ENCODE data around the gene FARS2. TPM values are rescaled to one million over a fixed set of nuclear protein-coding genes. Genes with fewer than 3 reads are reported as not detected.

FARS2 gene
- total RNA-seq, 1 experiment from 2014 or later: 15.0 TPM

- no peak for ATAC-seq
- Mint-ChIP-seq H3K4me1 (peaks cover 3% of the 10 kb centered on the region; the same call in 1 of the 2 replicates), H3K4me3 (no peak overlapping the region), H3K9me3 (peaks cover 16% of the 10 kb centered on the region), H3K27me3 (ENCODE audit: low read depth) (no peaks in the 10 kb centered on the region), H3K27ac (no peak overlapping the region), H3K36me3 (peaks cover 11% of the 10 kb centered on the region)
- no peak for DNase-seq (ENCODE audit: low spot score)
- ChIA-PET POLR2A (no interaction called here), CTCF (interaction anchor here (0.9 kb wide), 1 partner anchor 315 kb away, joined by 3 read pairs; no protein-coding TSS in a partner anchor)
- TF ChIP-seq EMX1 (CRISPR knock-in tag; IDR thresholded peaks at IDR 0.05): no peak
- TF ChIP-seq CTCF (IDR thresholded peaks at IDR 0.05): no peak
- no peak for TF ChIP-seq ESRRA (CRISPR knock-in tag; IDR thresholded peaks at IDR 0.05; ENCODE audit: borderline replicate concordance)
- no peak for TF ChIP-seq HMGA2 (CRISPR knock-in tag; IDR thresholded peaks at IDR 0.05)
- no peak for TF ChIP-seq ATF1 (CRISPR knock-in tag; IDR thresholded peaks at IDR 0.05)
- TF ChIP-seq ZNF396 (CRISPR knock-in tag; IDR thresholded peaks at IDR 0.05; ENCODE audit: borderline replicate concordance): no peak
- TF ChIP-seq ERG (CRISPR knock-in tag; IDR thresholded peaks at IDR 0.05): no peak
These were observed 322.2 kb downstream of the FARS2 start for GRCh38 chr6:5583528-5583927.

- ChIA-PET POLR2A (no interaction called here), CTCF (no interaction called here)
- Mint-ChIP-seq H3K36me3 (peaks cover 11% of the 10 kb centered on the region), H3K27ac (no peak overlapping the region), H3K4me3 (no peak overlapping the region), H3K4me1 (peaks cover 3% of the 10 kb centered on the region; the same call in 1 of the 2 replicates), H3K27me3 (ENCODE audit: low read depth) (no peaks in the 10 kb centered on the region), H3K9me3 (peaks cover 16% of the 10 kb centered on the region)
- ATAC-seq: no peak
- no peak for DNase-seq (ENCODE audit: low spot score)
- TF ChIP-seq, protein P1, sequence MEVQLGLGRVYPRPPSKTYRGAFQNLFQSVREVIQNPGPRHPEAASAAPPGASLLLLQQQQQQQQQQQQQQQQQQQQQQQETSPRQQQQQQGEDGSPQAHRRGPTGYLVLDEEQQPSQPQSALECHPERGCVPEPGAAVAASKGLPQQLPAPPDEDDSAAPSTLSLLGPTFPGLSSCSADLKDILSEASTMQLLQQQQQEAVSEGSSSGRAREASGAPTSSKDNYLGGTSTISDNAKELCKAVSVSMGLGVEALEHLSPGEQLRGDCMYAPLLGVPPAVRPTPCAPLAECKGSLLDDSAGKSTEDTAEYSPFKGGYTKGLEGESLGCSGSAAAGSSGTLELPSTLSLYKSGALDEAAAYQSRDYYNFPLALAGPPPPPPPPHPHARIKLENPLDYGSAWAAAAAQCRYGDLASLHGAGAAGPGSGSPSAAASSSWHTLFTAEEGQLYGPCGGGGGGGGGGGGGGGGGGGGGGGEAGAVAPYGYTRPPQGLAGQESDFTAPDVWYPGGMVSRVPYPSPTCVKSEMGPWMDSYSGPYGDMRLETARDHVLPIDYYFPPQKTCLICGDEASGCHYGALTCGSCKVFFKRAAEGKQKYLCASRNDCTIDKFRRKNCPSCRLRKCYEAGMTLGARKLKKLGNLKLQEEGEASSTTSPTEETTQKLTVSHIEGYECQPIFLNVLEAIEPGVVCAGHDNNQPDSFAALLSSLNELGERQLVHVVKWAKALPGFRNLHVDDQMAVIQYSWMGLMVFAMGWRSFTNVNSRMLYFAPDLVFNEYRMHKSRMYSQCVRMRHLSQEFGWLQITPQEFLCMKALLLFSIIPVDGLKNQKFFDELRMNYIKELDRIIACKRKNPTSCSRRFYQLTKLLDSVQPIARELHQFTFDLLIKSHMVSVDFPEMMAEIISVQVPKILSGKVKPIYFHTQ (CRISPR knock-in tag; IDR thresholded peaks at IDR 0.05): no peak
- TF ChIP-seq ETV6 (CRISPR knock-in tag; IDR thresholded peaks at IDR 0.05) (no peak), SP1 (CRISPR knock-in tag; conservative IDR thresholded peaks at IDR 0.05) (no peak), MXD4 (CRISPR knock-in tag; IDR thresholded peaks at IDR 0.05; ENCODE audit: borderline replicate concordance) (no peak), IRF2 (CRISPR knock-in tag; IDR thresholded peaks at IDR 0.05; ENCODE audit: borderline replicate concordance, low read depth) (no peak), NR1H2 (CRISPR knock-in tag; IDR thresholded peaks at IDR 0.05) (no peak), AFF4 (CRISPR knock-in tag; IDR thresholded peaks at IDR 0.05; ENCODE audit: borderline replicate concordance) (no peak), ATF1 (CRISPR knock-in tag; IDR thresholded peaks at IDR 0.05) (no peak)
- TF ChIP-seq, protein P2, sequence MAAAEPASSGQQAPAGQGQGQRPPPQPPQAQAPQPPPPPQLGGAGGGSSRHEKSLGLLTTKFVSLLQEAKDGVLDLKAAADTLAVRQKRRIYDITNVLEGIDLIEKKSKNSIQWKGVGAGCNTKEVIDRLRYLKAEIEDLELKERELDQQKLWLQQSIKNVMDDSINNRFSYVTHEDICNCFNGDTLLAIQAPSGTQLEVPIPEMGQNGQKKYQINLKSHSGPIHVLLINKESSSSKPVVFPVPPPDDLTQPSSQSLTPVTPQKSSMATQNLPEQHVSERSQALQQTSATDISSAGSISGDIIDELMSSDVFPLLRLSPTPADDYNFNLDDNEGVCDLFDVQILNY (CRISPR knock-in tag; IDR thresholded peaks at IDR 0.05): no peak
These were observed 322.8 kb downstream of the FARS2 start for GRCh38 chr6:5584078-5584482.

Data from WTC11 (cell line).